ENCODE measurements around the gene CLRN3.

Gene CLRN3

GRCh38 chr10:127883516-127883915 is 9.2 kb downstream of the CLRN3 start:
- in situ Hi-C loops (cut with HindIII; ENCODE audit: low sequenced_read_pairs), result no loop called here
- TF ChIP-seq, protein P1, sequence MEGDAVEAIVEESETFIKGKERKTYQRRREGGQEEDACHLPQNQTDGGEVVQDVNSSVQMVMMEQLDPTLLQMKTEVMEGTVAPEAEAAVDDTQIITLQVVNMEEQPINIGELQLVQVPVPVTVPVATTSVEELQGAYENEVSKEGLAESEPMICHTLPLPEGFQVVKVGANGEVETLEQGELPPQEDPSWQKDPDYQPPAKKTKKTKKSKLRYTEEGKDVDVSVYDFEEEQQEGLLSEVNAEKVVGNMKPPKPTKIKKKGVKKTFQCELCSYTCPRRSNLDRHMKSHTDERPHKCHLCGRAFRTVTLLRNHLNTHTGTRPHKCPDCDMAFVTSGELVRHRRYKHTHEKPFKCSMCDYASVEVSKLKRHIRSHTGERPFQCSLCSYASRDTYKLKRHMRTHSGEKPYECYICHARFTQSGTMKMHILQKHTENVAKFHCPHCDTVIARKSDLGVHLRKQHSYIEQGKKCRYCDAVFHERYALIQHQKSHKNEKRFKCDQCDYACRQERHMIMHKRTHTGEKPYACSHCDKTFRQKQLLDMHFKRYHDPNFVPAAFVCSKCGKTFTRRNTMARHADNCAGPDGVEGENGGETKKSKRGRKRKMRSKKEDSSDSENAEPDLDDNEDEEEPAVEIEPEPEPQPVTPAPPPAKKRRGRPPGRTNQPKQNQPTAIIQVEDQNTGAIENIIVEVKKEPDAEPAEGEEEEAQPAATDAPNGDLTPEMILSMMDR (IDR thresholded peaks at IDR 0.05; ENCODE audit: low read depth, low read length, missing control alignments), result no peak
- H3K4me3 ChIP-seq (ENCODE audit: low read depth, low read length), result no peak overlapping the region
- no peak for DNase-seq (ENCODE audit: low read depth)

DNA sequence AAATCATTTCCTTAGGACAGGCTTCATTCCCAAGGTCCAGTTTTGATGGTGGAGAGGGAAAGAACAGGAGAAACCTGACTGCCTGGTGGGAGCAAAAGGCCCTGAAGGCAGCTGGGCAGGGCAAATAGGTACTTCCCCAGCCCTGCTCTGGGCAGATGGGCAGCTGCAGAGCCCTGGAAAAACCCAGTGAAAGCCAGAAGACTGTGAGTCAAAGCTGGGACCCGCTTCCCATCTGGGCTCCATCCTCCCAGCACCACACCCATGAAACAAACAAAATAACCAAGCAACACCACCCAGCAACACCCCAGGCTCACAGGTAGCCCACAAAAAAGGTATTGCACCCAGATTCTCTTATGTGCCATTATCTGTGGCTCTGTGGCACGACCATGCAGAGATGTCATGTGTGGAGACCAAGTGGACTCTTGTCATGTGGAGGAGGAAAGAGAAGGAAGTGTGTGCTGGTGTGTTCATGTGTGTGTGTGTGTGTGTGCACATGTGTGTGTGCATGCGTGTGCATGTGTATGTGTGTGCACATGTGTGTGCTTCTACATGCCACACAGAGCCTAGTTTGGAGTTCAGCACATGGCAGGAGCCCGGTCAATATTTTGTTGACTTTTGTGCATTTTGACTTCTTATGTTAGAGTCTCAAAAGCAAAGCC is 9.8 kb downstream of the CLRN3 start:
- DNase-seq (ENCODE audit: low read depth), result no peak
- in situ Hi-C loops (cut with HindIII; ENCODE audit: low sequenced_read_pairs), result no loop called here
- no peak overlapping the region for H3K4me3 ChIP-seq (ENCODE audit: low read depth, low read length)
- TF ChIP-seq, protein P1 (IDR thresholded peaks at IDR 0.05; ENCODE audit: low read depth, low read length, missing control alignments), result no peak

DNA sequence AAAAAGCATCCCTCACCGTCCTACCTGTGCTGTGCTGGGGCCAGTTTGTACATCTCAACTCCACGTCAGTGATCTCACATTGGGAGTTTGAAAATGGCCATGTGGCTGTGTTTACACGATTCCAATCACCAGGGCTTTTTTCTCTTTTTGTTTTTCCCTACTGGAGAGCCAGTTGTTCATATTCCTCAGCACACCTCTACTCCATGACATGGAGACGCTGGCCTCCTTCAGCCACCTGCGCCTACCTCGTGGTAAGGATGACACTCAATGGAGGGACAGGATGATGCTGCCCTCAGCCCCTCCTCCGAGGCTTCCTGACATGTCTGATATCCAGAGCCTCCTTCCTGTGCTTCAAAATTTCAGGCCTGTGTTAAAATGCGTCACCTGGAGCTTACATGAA is 10.3 kb downstream of the CLRN3 start:
- no peak for DNase-seq (ENCODE audit: low read depth)
- TF ChIP-seq, protein P1 (IDR thresholded peaks at IDR 0.05; ENCODE audit: low read depth, low read length, missing control alignments), result no peak
- in situ Hi-C loops (cut with HindIII; ENCODE audit: low sequenced_read_pairs), result no loop called here
- no peak overlapping the region for H3K4me3 ChIP-seq (ENCODE audit: low read depth, low read length)

- no peak overlapping the region for H3K4me3 ChIP-seq (ENCODE audit: low read depth, low read length)
- no peak for DNase-seq (ENCODE audit: low read depth)
- in situ Hi-C loops (cut with HindIII; ENCODE audit: low sequenced_read_pairs), result no loop called here
- TF ChIP-seq, protein P1 (IDR thresholded peaks at IDR 0.05; ENCODE audit: low read depth, low read length, missing control alignments), result no peak
These were observed 11.5 kb downstream of the CLRN3 start for GRCh38 chr10:127881262-127881661.

- in situ Hi-C loops (cut with HindIII; ENCODE audit: low sequenced_read_pairs), result no loop called here
- no peak overlapping the region for H3K4me3 ChIP-seq (ENCODE audit: low read depth, low read length)
- TF ChIP-seq, protein P1 (IDR thresholded peaks at IDR 0.05; ENCODE audit: low read depth, low read length, missing control alignments), result no peak
- no peak for DNase-seq (ENCODE audit: low read depth)
These were observed 12.2 kb downstream of the CLRN3 start for GRCh38 chr10:127880557-127880956.

- no peak for DNase-seq (ENCODE audit: low read depth)
- in situ Hi-C loops (cut with HindIII; ENCODE audit: low sequenced_read_pairs), result no loop called here
- no peak overlapping the region for H3K4me3 ChIP-seq (ENCODE audit: low read depth, low read length)
- TF ChIP-seq, protein P1 (IDR thresholded peaks at IDR 0.05; ENCODE audit: low read depth, low read length, missing control alignments), result no peak
These were observed 14.2 kb downstream of the CLRN3 start for GRCh38 chr10:127878475-127879055.
